Hepatocyte (in vitro differentiated cells): ENCODE results near the gene UBTD2.

Experiments used
- EZH2 ChIP-seq: fragments of 200-600 bp; sonication (generic); IDR thresholded peaks from 2 replicates; pipeline ENCODE4 v1.6.1; 2016; ENCODE audit warnings: antibody characterized with exemption, mild to moderate bottlenecking, borderline replicate concordance
- EZH2phosphoT487 ChIP-seq: fragments of 200-600 bp; sonication (generic); IDR thresholded peaks from one replicate; pipeline ENCODE4 v1.6.1; 2018; ENCODE audit warnings: antibody characterized with exemption, mild to moderate bottlenecking, low read depth, moderate library complexity; ENCODE audit not compliant: unreplicated experiment, severe bottlenecking
- TF ChIP-seq, protein P1 (sequence below): fragments of 200-600 bp; sonication (generic); IDR thresholded peaks from 2 replicates; pipeline ENCODE4 v1.5.1; 2016; ENCODE audit warnings: antibody characterized with exemption, mild to moderate bottlenecking; ENCODE audit not compliant: poor library complexity

DNA sequence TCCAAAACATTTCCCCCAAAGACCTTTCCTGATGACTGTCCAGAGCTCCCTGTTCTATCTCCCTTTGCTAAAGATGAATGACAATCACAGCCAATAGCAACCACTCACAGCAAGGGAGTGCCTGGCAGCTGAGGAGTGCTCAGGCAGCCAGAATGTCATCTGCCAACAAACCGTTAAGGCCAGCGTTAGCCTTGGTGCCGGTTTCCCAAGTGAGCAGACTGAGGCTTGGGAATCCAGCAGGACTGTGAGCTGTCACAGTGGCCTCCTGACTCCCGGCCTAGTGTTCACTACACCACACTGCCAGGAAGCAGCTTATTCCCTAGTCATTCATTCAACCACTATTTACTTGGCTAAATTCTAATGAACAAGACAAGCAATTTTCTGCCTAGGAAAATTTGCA lies 120.2 kb downstream of the UBTD2 start:
- TF ChIP-seq, protein P1, sequence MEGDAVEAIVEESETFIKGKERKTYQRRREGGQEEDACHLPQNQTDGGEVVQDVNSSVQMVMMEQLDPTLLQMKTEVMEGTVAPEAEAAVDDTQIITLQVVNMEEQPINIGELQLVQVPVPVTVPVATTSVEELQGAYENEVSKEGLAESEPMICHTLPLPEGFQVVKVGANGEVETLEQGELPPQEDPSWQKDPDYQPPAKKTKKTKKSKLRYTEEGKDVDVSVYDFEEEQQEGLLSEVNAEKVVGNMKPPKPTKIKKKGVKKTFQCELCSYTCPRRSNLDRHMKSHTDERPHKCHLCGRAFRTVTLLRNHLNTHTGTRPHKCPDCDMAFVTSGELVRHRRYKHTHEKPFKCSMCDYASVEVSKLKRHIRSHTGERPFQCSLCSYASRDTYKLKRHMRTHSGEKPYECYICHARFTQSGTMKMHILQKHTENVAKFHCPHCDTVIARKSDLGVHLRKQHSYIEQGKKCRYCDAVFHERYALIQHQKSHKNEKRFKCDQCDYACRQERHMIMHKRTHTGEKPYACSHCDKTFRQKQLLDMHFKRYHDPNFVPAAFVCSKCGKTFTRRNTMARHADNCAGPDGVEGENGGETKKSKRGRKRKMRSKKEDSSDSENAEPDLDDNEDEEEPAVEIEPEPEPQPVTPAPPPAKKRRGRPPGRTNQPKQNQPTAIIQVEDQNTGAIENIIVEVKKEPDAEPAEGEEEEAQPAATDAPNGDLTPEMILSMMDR = no peak
- TF ChIP-seq EZH2 (no peak), EZH2phosphoT487 (no peak)
